Esophagus squamous epithelium (tissue), 5 donors: ENCODE measurements around the gene B3GALT5. TPM values are rescaled to one million over a fixed set of nuclear protein-coding genes. Genes with fewer than 3 reads are reported as not detected.

Experiments
- DNase-seq: peaks from one replicate; lab custom pipeline; 2025; lab: John Stamatoyannopoulos, UW
- H3K27ac ChIP-seq, 4 donors: fragments of 200-600 bp; sonication (generic); one replicate each; pipeline ENCODE4 v1.5.1; 2016 to 2019; ENCODE audit warnings: mild to moderate bottlenecking in 1 of 4
- H3K27me3 ChIP-seq, 4 donors: fragments of 200-600 bp; sonication (generic); 1 replicate in 3 of 4; 2 replicates in 1 of 4; pipeline versions ENCODE4 v1.5.1 to v1.6.0; 2017 to 2021; ENCODE audit warnings: antibody characterized with exemption in 1 of 4
- H3K36me3 ChIP-seq, 3 donors: fragments of 200-600 bp; sonication (generic); one replicate each; pipeline ENCODE4 v1.5.1; 2016 to 2019
- H3K4me1 ChIP-seq, 3 donors: fragments of 200-600 bp; sonication (generic); one replicate each; pipeline ENCODE4 v1.5.1; 2017 to 2019
- H3K4me3 ChIP-seq, 4 donors: fragments of 200-600 bp; sonication (generic); 1 replicate in 3 of 4; 2 replicates in 1 of 4; pipeline ENCODE4 v1.5.1; 2016 to 2019; ENCODE audit warnings: mild to moderate bottlenecking in 2 of 4, moderate library complexity in 1 of 4
- H3K9me3 ChIP-seq, 3 donors: fragments of 200-600 bp; sonication (generic); one replicate each; pipeline ENCODE4 v1.5.1; 2016 to 2019
- POLR2A ChIP-seq, 4 donors: fragments of 450-650 bp; IDR thresholded peaks; one replicate each; pipeline ENCODE4 v1.6.1; 2017; ENCODE audit warnings: antibody characterized with exemption in 4 of 4, mild to moderate bottlenecking in 4 of 4, moderate library complexity in 3 of 4
- WGBS, 2 donors: methylation state at CpG; one replicate each; pipeline ENCODE4 v1.1.5; 2018; 5-methylcytosine and 5-hydroxymethylcytosine counted together
- intact Hi-C: fragments of 100-400 bp; cut with DNase I; formaldehyde crosslinking; loops from one replicate; pipeline ENCODE4 v1.15.0; 2022
- total RNA-seq, 4 donors: library from RNA; depleted of rRNA; stranded (reverse); fragments of >200 nt; gene quantifications; one replicate each; pipeline ENCODE4 v1.1.0, GENCODE V29; 2016
- TF ChIP-seq, protein P1 (sequence below), 6 experiments: fragments of 450-650 bp in 4 of 6; fragments of 200-600 bp in 2 of 6; sonication (generic) in 2 of 6; IDR thresholded peaks; one replicate each; pipeline ENCODE4 v1.5.1; 2016 to 2019; ENCODE audit warnings: antibody characterized with exemption in 6 of 6, mild to moderate bottlenecking in 4 of 6, moderate library complexity in 4 of 6
- donor health status: DM: yes; HTN: yes; CAD: no.

B3GALT5 gene
- total RNA-seq, 4 donors from 2014 or later = 0.19 to 2.6 (median 0.64) TPM

DNA sequence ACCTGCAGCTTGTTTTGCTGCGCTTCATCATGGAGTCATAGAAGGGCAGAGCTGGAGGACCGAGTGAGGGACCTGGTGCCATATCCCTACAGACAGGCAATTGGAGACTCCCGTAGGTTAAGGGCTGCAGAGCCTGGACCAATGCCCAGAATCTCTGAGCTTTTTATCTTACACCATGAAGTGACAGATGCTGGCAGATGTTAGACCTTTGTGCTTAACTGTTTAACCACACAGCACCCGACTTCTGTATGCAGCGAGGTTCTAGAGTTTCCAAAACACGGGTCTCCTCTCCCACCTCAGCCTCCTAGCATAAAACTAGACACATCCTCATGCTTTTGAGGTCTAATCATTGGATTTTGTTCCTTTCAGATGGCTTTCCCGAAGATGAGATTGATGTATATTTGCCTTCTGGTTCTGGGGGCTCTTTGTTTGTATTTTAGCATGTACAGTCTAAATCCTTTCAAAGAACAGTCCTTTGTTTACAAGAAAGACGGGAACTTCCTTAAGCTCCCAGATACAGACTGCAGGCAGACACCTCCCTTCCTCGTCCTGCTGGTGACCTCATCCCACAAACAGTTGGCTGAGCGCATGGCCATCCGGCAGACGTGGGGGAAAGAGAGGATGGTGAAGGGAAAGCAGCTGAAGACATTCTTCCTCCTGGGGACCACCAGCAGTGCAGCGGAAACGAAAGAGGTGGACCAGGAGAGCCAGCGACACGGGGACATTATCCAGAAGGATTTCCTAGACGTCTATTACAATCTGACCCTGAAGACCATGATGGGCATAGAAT lies 47.6 kb downstream of the B3GALT5 start:
- H3K4me3 ChIP-seq = peak overlapping the region in 1 of 4 donors; percentile 22
- H3K4me1 ChIP-seq = peaks cover 0 to 24% (median 4%) of the 10 kb centered on the region in 3 donors
- H3K27me3 ChIP-seq = no peaks in the 10 kb centered on the region
- no peak overlapping the region for H3K27ac ChIP-seq
- intact Hi-C loops = no loop called here
- no peaks in the 10 kb centered on the region for H3K9me3 ChIP-seq
- H3K36me3 ChIP-seq = no peaks in the 10 kb centered on the region
- no peak for DNase-seq
- no peak for TF ChIP-seq POLR2A (IDR thresholded peaks at IDR 0.05)
- TF ChIP-seq, protein P1, sequence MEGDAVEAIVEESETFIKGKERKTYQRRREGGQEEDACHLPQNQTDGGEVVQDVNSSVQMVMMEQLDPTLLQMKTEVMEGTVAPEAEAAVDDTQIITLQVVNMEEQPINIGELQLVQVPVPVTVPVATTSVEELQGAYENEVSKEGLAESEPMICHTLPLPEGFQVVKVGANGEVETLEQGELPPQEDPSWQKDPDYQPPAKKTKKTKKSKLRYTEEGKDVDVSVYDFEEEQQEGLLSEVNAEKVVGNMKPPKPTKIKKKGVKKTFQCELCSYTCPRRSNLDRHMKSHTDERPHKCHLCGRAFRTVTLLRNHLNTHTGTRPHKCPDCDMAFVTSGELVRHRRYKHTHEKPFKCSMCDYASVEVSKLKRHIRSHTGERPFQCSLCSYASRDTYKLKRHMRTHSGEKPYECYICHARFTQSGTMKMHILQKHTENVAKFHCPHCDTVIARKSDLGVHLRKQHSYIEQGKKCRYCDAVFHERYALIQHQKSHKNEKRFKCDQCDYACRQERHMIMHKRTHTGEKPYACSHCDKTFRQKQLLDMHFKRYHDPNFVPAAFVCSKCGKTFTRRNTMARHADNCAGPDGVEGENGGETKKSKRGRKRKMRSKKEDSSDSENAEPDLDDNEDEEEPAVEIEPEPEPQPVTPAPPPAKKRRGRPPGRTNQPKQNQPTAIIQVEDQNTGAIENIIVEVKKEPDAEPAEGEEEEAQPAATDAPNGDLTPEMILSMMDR (IDR thresholded peaks at IDR 0.05) = no peak
- WGBS, 2 donors = 11 to 25% methylated on average over 17 of the region's 17 CpGs

DNA sequence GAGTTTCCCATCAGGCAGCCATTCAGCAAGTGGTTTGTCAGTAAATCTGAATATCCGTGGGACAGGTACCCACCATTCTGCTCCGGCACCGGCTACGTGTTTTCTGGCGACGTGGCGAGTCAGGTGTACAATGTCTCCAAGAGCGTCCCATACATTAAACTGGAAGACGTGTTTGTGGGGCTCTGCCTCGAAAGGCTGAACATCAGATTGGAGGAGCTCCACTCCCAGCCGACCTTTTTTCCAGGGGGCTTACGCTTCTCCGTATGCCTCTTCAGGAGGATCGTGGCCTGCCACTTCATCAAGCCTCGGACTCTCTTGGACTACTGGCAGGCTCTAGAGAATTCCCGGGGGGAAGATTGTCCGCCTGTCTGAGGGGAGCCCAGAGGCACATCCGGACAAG lies 48.4 kb downstream of the B3GALT5 start:
- H3K36me3 ChIP-seq = no peaks in the 10 kb centered on the region
- TF ChIP-seq, protein P1 (IDR thresholded peaks at IDR 0.05) = no peak
- no peak for TF ChIP-seq POLR2A (IDR thresholded peaks at IDR 0.05)
- intact Hi-C loops = no loop called here
- DNase-seq = no peak
- H3K27me3 ChIP-seq = no peaks in the 10 kb centered on the region
- H3K4me3 ChIP-seq = no peak overlapping the region
- 89 to 90% methylated on average over 12 to 18 of the region's 18 CpGs for WGBS, 2 donors
- H3K27ac ChIP-seq = no peak overlapping the region
- H3K4me1 ChIP-seq = peaks cover 0 to 24% (median 4%) of the 10 kb centered on the region in 3 donors
- H3K9me3 ChIP-seq = no peaks in the 10 kb centered on the region

DNA sequence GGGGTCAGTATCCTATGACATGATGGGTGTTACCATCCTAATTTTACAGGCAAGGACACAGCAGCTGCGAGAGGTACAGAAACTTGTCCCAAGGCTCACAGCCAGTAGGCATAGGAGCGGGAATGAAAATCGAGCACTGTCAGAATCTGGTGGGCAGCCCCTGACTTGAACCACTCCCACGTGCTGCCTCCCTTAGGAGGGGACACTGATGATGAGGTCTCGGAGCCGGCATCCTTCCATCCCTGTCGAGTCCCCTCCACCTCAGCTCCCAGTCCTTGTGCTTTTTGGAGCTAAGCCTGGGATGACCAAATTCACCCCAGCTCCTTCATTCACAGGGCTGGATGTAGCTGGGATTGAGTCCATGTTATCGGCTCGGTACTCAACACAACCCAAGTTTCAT lies 49.0 kb downstream of the B3GALT5 start:
- Histone ChIP-seq H3K4me1 (peaks cover 0 to 24% (median 4%) of the 10 kb centered on the region in 3 donors), H3K4me3 (no peak overlapping the region), H3K27ac (no peak overlapping the region), H3K27me3 (no peaks in the 10 kb centered on the region), H3K9me3 (no peaks in the 10 kb centered on the region), H3K36me3 (no peaks in the 10 kb centered on the region)
- 91 to 93% methylated on average over 7 to 9 of the region's 9 CpGs for WGBS, 2 donors
- no peak for DNase-seq
- intact Hi-C loops = no loop called here
- TF ChIP-seq POLR2A (IDR thresholded peaks at IDR 0.05) = no peak
- TF ChIP-seq, protein P1 (IDR thresholded peaks at IDR 0.05) = no peak

DNA sequence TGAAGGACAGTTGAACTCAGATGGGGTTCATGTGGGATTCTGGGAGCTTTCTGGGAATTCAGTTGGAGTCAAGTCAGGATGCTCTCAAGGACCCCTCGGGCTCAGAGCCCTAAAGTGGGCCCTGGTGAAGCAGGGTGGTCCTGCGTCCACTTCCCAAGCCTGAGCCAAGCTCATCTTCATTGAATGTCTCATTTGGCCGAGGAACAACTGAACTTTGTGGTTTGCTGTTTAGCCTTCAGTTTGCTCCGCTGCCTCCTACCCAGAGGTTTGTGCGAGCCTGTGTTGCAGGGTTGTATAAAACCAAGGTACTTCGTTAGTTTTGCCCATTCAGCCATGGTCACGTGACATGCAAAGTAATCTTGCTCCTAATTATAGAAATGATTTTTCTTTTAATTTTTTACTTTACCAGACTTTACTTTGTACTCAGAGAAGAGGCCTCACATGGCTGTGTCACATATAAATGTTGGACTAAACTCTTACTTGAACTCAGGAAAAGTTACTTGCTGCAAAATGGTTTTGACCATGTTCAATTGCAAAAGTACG lies 49.7 kb downstream of the B3GALT5 start:
- H3K4me3 ChIP-seq = no peak overlapping the region
- WGBS, 2 donors = 79 to 81% methylated on average over 8 of the region's 8 CpGs
- H3K27me3 ChIP-seq = no peaks in the 10 kb centered on the region
- TF ChIP-seq POLR2A (IDR thresholded peaks at IDR 0.05) = no peak
- TF ChIP-seq, protein P1 (IDR thresholded peaks at IDR 0.05) = no peak
- H3K9me3 ChIP-seq = no peaks in the 10 kb centered on the region
- no peak overlapping the region for H3K27ac ChIP-seq
- H3K36me3 ChIP-seq = no peaks in the 10 kb centered on the region
- H3K4me1 ChIP-seq = peaks cover 0 to 24% (median 4%) of the 10 kb centered on the region in 3 donors
- intact Hi-C loops = no loop called here
- DNase-seq = no peak

DNA sequence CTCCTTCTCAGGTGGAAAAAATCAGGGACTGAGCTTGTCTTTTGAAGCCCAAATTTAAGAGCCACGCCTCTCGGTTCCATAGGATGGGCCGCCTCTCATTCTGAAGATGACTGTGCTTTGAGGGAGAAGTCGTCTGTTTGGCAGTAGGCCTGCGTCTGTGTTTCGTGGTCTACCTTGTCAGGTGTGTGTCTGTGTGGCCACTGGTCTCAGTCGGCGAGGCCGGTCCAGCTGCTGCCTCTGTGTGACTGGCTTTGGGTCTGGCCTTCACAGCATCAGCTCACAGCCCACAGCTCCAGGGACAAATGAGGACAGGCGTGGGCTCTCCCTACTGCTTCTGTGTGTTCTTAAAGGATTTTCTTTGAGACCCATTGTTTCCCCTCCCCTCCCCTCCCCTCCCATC lies 50.3 kb downstream of the B3GALT5 start:
- Histone ChIP-seq H3K27ac (no peak overlapping the region), H3K4me3 (no peak overlapping the region), H3K9me3 (no peaks in the 10 kb centered on the region), H3K4me1 (peaks cover 0 to 20% (median 0%) of the 10 kb centered on the region in 3 donors), H3K27me3 (peaks cover 0 to 5% (median 0%) of the 10 kb centered on the region in 4 donors), H3K36me3 (no peaks in the 10 kb centered on the region)
- intact Hi-C loops = no loop called here
- no peak for DNase-seq
- TF ChIP-seq, protein P1 (IDR thresholded peaks at IDR 0.05) = no peak
- TF ChIP-seq POLR2A (IDR thresholded peaks at IDR 0.05) = no peak
- WGBS, 2 donors = 87 to 91% methylated on average over 4 to 7 of the region's 10 CpGs
